ENCODE results near the gene LANCL2.

The LANCL2 gene

GRCh38 chr7:55431898-55432297 lies 66.8 kb downstream of the LANCL2 start:
- TF ChIP-seq, protein P1, sequence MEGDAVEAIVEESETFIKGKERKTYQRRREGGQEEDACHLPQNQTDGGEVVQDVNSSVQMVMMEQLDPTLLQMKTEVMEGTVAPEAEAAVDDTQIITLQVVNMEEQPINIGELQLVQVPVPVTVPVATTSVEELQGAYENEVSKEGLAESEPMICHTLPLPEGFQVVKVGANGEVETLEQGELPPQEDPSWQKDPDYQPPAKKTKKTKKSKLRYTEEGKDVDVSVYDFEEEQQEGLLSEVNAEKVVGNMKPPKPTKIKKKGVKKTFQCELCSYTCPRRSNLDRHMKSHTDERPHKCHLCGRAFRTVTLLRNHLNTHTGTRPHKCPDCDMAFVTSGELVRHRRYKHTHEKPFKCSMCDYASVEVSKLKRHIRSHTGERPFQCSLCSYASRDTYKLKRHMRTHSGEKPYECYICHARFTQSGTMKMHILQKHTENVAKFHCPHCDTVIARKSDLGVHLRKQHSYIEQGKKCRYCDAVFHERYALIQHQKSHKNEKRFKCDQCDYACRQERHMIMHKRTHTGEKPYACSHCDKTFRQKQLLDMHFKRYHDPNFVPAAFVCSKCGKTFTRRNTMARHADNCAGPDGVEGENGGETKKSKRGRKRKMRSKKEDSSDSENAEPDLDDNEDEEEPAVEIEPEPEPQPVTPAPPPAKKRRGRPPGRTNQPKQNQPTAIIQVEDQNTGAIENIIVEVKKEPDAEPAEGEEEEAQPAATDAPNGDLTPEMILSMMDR (IDR thresholded peaks at IDR 0.05; ENCODE audit: extremely low read depth, missing control alignments) = no peak

GRCh38 chr7:55432506-55432905 lies 67.4 kb downstream of the LANCL2 start:
- DNase-seq (ENCODE audit: low spot score) = no peak
- TF ChIP-seq, protein P1 (IDR thresholded peaks at IDR 0.05; ENCODE audit: extremely low read depth, missing control alignments) = no peak

More at GRCh38 chr7:55431898-55432297, 66.8 kb downstream of the LANCL2 start:
- no peak for DNase-seq (ENCODE audit: low spot score)

DNA sequence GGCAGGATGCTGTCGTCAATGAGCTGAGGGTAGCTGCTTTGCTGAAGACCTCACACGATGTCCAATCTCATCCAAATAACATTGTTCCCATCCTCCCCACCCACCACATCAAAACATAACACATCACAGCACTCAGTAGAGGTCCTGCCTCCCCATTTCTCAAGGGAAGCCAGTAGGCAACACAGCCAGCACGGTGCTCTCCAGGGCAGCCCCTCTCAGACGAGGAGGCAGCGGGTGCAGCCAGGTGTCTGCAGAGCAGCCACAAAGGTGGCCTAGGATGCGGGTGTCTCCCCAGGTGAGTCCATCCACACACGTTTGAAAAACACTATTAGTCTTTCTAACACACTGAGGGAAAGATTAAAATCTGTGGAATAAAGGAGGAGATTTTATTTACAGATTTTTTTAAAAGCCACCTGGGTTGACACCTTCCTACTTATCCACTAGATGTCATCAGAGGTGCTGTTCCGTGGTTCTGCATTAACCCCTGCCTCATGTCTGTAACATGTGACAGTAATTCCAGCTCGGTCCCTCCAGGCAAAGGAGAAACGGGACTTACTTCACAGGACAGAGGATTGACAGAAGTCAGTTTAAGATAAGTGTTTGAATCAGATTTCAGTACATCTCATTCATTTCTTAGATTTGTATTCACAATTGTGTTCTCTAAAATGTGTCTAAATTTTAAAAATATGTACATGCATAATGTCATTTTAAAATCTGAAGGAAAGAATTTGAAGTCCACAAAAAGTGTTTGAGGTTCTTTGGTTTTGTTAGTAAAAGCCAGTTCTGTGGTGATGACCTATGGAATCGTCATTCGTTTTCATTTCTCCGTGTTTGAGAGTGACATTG lies 68.0 kb downstream of the LANCL2 start:
- TF ChIP-seq, protein P1 (IDR thresholded peaks at IDR 0.05; ENCODE audit: extremely low read depth, missing control alignments) = no peak

GRCh38 chr7:55435466-55435865 lies 70.3 kb downstream of the LANCL2 start:
- no peak for DNase-seq (ENCODE audit: low spot score)
- TF ChIP-seq, protein P1 (IDR thresholded peaks at IDR 0.05; ENCODE audit: extremely low read depth, missing control alignments) = no peak

More for the DNA sequence above, 68.0 kb downstream of the LANCL2 start:
- DNase-seq (ENCODE audit: low spot score) = peak; percentile 73

- TF ChIP-seq, protein P1 (IDR thresholded peaks at IDR 0.05; ENCODE audit: extremely low read depth, missing control alignments) = no peak
Observed at GRCh38 chr7:55436457-55436856, 71.3 kb downstream of the LANCL2 start.

GRCh38 chr7:55437375-55437774 lies 72.2 kb downstream of the LANCL2 start:
- no peak for DNase-seq (ENCODE audit: low spot score)
- TF ChIP-seq, protein P1 (IDR thresholded peaks at IDR 0.05; ENCODE audit: extremely low read depth, missing control alignments) = no peak

More at GRCh38 chr7:55436457-55436856, 71.3 kb downstream of the LANCL2 start:
- no peak for DNase-seq (ENCODE audit: low spot score)

- DNase-seq (ENCODE audit: low spot score) = no peak
Observed at GRCh38 chr7:55438085-55438756, 73.1 kb downstream of the LANCL2 start.

More at GRCh38 chr7:55438085-55438756, 73.1 kb downstream of the LANCL2 start:
- TF ChIP-seq, protein P1 (IDR thresholded peaks at IDR 0.05; ENCODE audit: extremely low read depth, missing control alignments) = no peak

Measured in GM20000 (cell line).